Measurements from ENCODE around the gene HIVEP3.

GRCh38 chr1:41632781-41633575 is 285.7 kb downstream of the HIVEP3 start:
- no peak for TF ChIP-seq FOXM1 (IDR thresholded peaks at IDR 0.05; ENCODE audit: borderline replicate concordance, low read depth)
- no peak for TF ChIP-seq RAD21 (IDR thresholded peaks at IDR 0.05; ENCODE audit: low read depth)
- TF ChIP-seq MAX (IDR thresholded peaks at IDR 0.05): no peak
- TF ChIP-seq YY1 (IDR thresholded peaks at IDR 0.05; ENCODE audit: low read depth): no peak
- TF ChIP-seq CEBPB (IDR thresholded peaks at IDR 0.05): no peak
- TF ChIP-seq NFIC (IDR thresholded peaks at IDR 0.05): no peak
